NCI-H446 treated with DMSO at 0.1 percent for 48 hours (cell line): ENCODE data around the gene MRPL9.

Source experiments
- DNase-seq: peaks from one replicate; lab custom pipeline; 2025; lab: John Stamatoyannopoulos, UW

The MRPL9 gene

GRCh38 chr1:151762941-151763921 is at the start of gene MRPL9:
Gene MRPL9, minus strand, starts transcription at chr1:151763496. Its CDS starts 17 bp downstream, at chr1:151763479.
- peak; percentile 87 for DNase-seq

- DNase-seq: peak; percentile 11
These were observed 47.9 kb upstream of the MRPL9 start for GRCh38 chr1:151811181-151811580.

GRCh38 chr1:151809985-151810556 is 46.8 kb upstream of the MRPL9 start:
- no peak for DNase-seq

GRCh38 chr1:151809290-151809984 is 46.1 kb upstream of the MRPL9 start:
- no peak for DNase-seq

- no peak for DNase-seq
These were observed 44.5 kb upstream of the MRPL9 start for GRCh38 chr1:151807766-151808165.

GRCh38 chr1:151807131-151807530 is 43.8 kb upstream of the MRPL9 start:
- no peak for DNase-seq

DNA sequence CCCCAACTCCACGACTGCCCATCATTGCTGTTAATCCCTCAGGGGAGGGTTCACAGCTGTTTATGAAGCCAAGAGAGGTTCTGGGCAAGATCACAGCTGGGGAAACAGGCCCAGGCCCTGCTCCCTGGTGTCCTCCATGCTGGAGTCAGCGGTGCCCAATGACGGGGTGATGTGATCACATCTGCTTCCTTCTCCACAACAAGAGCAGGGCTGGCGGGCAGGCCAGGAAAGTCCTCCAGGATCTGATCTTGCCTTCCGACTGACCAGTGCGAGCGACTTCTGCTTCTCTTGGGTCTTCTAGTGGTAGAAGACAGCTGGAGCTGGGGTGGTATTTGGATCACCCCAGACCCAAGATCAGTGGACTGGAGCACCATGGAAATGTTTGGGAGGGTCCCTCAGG is 42.9 kb upstream of the MRPL9 start:
- no peak for DNase-seq

DNA sequence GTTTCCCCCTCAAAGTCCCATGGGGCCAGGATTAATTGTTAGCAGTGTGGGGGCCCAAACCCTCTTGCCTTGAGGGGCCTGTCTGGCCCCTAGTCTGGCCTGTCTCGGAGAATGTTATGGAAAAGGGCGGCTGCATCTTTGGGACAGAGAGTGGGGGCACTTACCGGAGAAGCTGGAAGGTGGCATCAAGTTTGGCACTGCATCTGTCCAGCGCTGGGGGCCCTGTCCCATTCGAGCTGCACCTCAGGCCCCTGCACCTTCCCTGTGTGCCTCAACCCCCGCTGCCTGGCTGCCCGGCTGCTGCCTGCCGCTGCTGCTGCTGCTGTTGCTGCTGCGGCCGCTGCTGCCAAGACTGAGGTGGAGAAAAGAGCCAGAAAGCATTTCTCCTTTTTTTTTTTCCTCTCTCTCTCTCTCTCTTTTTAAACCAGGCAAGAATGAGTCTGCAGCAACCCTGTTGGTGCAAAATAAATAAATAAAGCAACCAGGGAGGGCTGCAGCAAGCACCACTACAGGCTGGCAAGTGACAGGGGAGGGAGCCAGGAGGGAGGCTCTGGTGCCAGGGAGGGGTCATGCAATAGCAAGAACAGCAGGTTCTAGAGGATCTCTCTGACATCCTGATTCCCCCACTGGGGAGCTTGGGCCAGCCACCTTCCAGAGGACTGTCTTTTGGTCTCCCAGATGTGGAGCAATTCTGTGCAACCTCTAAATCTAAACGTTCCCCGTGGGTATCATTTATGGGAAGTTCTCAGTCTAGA is 41.9 kb upstream of the MRPL9 start, which contains the start of gene LINGO4:
Gene LINGO4 (minus strand): TSS at position 354 of the 755 bp plus-strand sequence. CDS start 2,715 bp downstream, outside the sequence.
- no peak for DNase-seq

GRCh38 chr1:151803915-151804314 is 40.6 kb upstream of the MRPL9 start:
- DNase-seq: no peak

GRCh38 chr1:151803164-151803563 is 39.9 kb upstream of the MRPL9 start:
- DNase-seq: no peak

- no peak for DNase-seq
These were observed 39.1 kb upstream of the MRPL9 start for GRCh38 chr1:151802372-151802771.

DNA sequence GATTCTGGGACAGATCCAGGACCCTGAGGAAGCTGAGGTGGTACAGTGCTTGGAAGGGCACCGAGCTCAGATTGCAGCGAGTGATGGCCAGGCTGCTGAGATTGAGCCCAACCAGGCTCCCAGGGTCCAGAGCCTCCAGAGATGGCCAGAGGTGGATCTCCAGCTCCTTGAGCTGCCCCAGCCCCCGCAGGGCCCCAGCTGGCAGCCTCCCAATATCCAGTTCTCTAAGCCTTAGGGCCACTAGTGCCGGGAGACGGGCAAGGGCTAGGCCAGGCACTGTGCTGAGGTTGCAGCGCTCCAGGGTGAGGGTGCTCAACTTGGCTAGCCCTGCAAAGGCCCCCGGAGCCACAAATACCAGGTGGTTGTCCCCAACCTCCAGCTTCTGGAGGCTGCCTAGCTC is 38.5 kb upstream of the MRPL9 start:
- no peak for DNase-seq

GRCh38 chr1:151801310-151801820 is 38.1 kb upstream of the MRPL9 start:
- DNase-seq: no peak

- DNase-seq: no peak
These were observed 37.5 kb upstream of the MRPL9 start for GRCh38 chr1:151800830-151801229.

DNA sequence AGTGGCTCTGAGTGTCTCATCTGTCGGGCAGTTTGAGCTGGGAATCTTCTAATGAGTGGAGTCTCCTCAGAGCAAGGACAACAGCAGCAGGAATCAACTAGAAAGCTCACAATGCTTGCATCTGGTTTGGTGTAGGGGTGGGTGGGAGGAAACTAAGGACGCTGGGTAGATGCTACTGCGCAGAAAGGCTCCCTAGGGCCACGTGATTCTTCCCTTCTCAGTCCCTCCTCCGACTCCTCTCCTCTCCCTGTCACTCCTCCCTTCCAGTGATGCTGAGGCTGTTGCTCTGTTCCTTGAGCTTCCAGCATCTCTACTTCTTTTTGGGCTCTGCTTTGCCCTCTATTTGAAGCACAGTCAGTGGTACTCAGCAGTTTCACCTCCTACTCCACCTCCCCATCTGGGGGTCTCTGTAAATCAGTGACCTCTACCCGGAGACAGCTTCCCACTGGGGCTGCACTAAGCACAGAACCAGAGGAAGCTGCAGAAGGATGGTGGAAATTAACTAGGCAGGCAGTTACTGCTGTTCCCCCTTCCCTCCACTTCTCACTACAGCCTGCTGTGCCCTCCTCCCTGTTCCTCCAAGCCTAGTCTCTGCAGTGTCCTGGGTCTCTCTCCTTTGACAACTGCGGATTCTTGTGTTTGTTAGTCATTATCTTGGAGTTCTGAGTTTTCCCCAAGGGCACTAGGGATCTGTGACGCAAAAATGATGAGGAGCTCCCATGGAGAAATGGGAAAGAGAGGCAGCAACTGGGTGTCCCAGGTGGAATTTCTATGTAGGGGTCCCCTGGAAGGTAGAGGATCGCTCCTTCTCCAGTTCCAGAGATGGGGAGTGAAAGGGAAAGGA is 36.1 kb upstream of the MRPL9 start:
- DNase-seq: no peak

DNA sequence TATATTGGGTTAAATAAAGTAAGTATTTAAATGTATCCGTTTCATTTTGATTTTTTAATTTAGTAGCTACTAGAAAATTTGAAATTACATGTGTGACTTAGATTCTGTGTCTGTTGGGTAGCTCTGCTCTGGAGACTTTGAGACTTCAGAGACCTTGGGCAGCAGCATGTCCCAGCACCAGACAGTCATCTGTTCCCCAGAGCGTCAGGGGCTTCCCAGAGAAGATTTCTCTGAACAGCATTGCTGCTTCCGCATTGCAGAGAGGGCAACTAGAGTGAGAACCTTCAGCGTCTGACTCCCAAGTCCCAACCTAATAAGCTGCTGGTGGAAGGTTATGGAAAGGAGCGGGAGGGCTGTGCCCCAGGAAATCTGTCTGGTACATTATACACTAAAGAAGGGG is 35.3 kb upstream of the MRPL9 start:
- no peak for DNase-seq

- no peak for DNase-seq
These were observed 27.8 kb upstream of the MRPL9 start for GRCh38 chr1:151790940-151791651.

- peak; percentile 100 for DNase-seq
These were observed 27.0 kb upstream of the MRPL9 start, which contains the start of gene TDRKH for GRCh38 chr1:151790071-151790939. Gene TDRKH, minus strand, starts transcription at chr1:151790500. Its CDS starts 7,478 bp downstream, at chr1:151783022.

DNA sequence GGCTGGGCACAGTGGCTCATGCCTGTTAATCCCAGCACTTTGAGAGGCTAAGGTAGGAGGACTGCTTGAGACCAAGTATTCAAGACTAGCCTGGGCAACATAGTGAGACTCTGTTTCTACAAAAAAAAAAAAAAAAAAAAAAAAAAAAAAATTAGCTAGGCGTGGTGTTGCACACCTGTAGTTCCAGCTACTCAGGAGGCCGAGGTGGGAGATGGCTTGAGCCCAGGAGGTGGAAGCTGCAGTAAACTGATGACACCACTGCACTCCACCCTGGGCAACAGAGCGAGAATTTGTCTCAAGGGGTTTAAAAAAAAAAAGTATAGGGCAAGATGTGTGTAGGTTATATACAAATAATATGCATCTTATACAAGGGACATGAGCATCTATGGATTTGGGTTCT is 24.4 kb upstream of the MRPL9 start:
- DNase-seq: no peak
